Esophagus squamous epithelium (tissue), 5 donors: ENCODE data around the gene DSCAML1. TPM values are rescaled to one million over a fixed set of nuclear protein-coding genes. Genes with fewer than 3 reads are reported as not detected.

Experiments used
- DNase-seq: peaks from one replicate; lab custom pipeline; 2025; lab: John Stamatoyannopoulos, UW
- H3K27ac ChIP-seq, 4 donors: fragments of 200-600 bp; sonication (generic); one replicate each; pipeline ENCODE4 v1.5.1; 2016 to 2019; ENCODE audit warnings: mild to moderate bottlenecking in 1 of 4
- H3K27me3 ChIP-seq, 4 donors: fragments of 200-600 bp; sonication (generic); 1 replicate in 3 of 4; 2 replicates in 1 of 4; pipeline versions ENCODE4 v1.5.1 to v1.6.0; 2017 to 2021; ENCODE audit warnings: antibody characterized with exemption in 1 of 4
- H3K36me3 ChIP-seq, 3 donors: fragments of 200-600 bp; sonication (generic); one replicate each; pipeline ENCODE4 v1.5.1; 2016 to 2019
- H3K4me1 ChIP-seq, 3 donors: fragments of 200-600 bp; sonication (generic); one replicate each; pipeline ENCODE4 v1.5.1; 2017 to 2019
- H3K4me3 ChIP-seq, 4 donors: fragments of 200-600 bp; sonication (generic); 1 replicate in 3 of 4; 2 replicates in 1 of 4; pipeline ENCODE4 v1.5.1; 2016 to 2019; ENCODE audit warnings: mild to moderate bottlenecking in 2 of 4, moderate library complexity in 1 of 4
- H3K9me3 ChIP-seq, 3 donors: fragments of 200-600 bp; sonication (generic); one replicate each; pipeline ENCODE4 v1.5.1; 2016 to 2019
- POLR2A ChIP-seq, 4 donors: fragments of 450-650 bp; IDR thresholded peaks; one replicate each; pipeline ENCODE4 v1.6.1; 2017; ENCODE audit warnings: antibody characterized with exemption in 4 of 4, mild to moderate bottlenecking in 4 of 4, moderate library complexity in 3 of 4
- WGBS, 2 donors: methylation state at CpG; one replicate each; pipeline ENCODE4 v1.1.5; 2018; 5-methylcytosine and 5-hydroxymethylcytosine counted together
- intact Hi-C: fragments of 100-400 bp; cut with DNase I; formaldehyde crosslinking; loops from one replicate; pipeline ENCODE4 v1.15.0; 2022
- total RNA-seq, 4 donors: library from RNA; depleted of rRNA; stranded (reverse); fragments of >200 nt; gene quantifications; one replicate each; pipeline ENCODE4 v1.1.0, GENCODE V29; 2016
- TF ChIP-seq, protein P1 (sequence below), 6 experiments: fragments of 450-650 bp in 4 of 6; fragments of 200-600 bp in 2 of 6; sonication (generic) in 2 of 6; IDR thresholded peaks; one replicate each; pipeline ENCODE4 v1.5.1; 2016 to 2019; ENCODE audit warnings: antibody characterized with exemption in 6 of 6, mild to moderate bottlenecking in 4 of 6, moderate library complexity in 4 of 6
- donor health status: DM: yes; HTN: yes; CAD: no.

Gene DSCAML1
- total RNA-seq, 4 donors from 2014 or later = 0.04 to 0.19 TPM; not detected in 2

DNA sequence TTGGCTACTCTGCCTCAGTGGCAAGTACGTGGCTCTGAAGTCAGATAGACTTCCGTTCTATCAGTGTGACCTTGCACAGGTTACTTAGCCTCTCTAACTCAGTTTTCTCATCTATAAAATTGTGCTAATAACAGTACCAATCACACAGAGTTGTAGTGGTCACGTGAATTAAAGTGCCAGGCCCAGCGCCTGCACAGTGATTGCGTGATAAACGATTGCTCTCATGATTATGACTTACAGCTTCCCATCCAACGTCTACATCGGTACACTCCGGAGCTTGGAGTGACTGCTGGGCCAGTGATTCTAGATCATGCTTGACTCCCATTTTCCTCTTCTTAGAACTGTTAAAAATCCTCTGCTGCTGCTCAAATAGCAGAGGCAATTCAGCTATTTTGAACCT is 247.6 kb downstream of the DSCAML1 start:
- WGBS, 2 donors = 88 to 89% methylated on average over 9 of the region's 9 CpGs
- DNase-seq = no peak
- Histone ChIP-seq H3K4me3 (no peak overlapping the region), H3K36me3 (no peaks in the 10 kb centered on the region), H3K27me3 (peaks cover 0 to 43% (median 0%) of the 10 kb centered on the region in 4 donors), H3K9me3 (no peaks in the 10 kb centered on the region), H3K27ac (no peak overlapping the region), H3K4me1 (no peaks in the 10 kb centered on the region)
- TF ChIP-seq POLR2A (IDR thresholded peaks at IDR 0.05) = no peak
- TF ChIP-seq, protein P1, sequence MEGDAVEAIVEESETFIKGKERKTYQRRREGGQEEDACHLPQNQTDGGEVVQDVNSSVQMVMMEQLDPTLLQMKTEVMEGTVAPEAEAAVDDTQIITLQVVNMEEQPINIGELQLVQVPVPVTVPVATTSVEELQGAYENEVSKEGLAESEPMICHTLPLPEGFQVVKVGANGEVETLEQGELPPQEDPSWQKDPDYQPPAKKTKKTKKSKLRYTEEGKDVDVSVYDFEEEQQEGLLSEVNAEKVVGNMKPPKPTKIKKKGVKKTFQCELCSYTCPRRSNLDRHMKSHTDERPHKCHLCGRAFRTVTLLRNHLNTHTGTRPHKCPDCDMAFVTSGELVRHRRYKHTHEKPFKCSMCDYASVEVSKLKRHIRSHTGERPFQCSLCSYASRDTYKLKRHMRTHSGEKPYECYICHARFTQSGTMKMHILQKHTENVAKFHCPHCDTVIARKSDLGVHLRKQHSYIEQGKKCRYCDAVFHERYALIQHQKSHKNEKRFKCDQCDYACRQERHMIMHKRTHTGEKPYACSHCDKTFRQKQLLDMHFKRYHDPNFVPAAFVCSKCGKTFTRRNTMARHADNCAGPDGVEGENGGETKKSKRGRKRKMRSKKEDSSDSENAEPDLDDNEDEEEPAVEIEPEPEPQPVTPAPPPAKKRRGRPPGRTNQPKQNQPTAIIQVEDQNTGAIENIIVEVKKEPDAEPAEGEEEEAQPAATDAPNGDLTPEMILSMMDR (IDR thresholded peaks at IDR 0.05) = no peak
- intact Hi-C loops = no loop called here

DNA sequence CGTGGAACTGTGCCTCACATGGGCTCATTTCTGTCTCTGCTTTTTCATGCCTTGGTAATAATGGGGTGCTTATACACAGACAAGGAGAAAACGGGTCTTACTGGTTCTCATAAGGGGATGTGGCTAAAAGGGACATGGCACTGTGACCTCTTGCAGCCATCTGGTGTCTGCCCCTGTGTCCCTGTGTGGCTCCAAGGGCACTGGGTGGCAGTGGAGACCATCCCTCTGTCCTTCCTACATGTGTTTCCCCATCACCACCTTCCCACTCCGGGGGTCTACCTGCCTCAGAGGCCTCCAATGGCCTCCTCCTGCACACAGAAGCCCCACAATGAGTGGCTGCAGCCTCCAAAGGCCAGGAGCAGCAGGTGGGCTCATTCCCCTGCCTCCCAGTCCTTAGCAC is 248.1 kb downstream of the DSCAML1 start:
- H3K4me1 ChIP-seq = no peaks in the 10 kb centered on the region
- H3K9me3 ChIP-seq = no peaks in the 10 kb centered on the region
- WGBS, 2 donors = 33 to 51% methylated on average over 2 to 3 of the region's 3 CpGs
- H3K4me3 ChIP-seq = no peak overlapping the region
- H3K27ac ChIP-seq = no peak overlapping the region
- peaks cover 0 to 43% (median 0%) of the 10 kb centered on the region in 4 donors for H3K27me3 ChIP-seq
- H3K36me3 ChIP-seq = no peaks in the 10 kb centered on the region
- intact Hi-C loops = no loop called here
- TF ChIP-seq, protein P1 (IDR thresholded peaks at IDR 0.05) = no peak
- TF ChIP-seq POLR2A (IDR thresholded peaks at IDR 0.05) = no peak
- no peak for DNase-seq

DNA sequence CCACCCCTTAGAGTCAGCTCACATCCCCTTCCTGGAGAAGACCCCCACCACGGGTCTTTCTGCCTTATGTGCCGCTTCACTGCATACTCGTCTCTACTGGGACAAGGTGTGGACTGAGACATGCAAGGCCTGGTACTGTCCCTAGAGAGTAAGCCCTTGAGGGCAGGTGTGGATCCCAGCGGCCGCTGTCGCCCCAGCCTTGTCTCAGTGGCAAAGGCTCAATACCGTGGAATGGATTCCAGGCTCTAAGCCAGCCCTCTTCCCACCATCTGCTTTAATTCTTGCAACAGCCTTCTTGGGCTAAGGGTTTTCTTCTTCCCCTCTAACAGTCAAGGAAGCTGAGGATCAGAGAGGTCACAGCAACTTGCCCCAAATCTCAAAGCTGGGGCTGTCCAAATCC is 249.1 kb downstream of the DSCAML1 start:
- Histone ChIP-seq H3K4me1 (no peaks in the 10 kb centered on the region), H3K27ac (no peak overlapping the region), H3K36me3 (no peaks in the 10 kb centered on the region), H3K27me3 (peaks cover 0 to 43% (median 0%) of the 10 kb centered on the region in 4 donors), H3K9me3 (no peaks in the 10 kb centered on the region), H3K4me3 (no peak overlapping the region)
- TF ChIP-seq POLR2A (IDR thresholded peaks at IDR 0.05) = no peak
- TF ChIP-seq, protein P1 (IDR thresholded peaks at IDR 0.05) = no peak
- intact Hi-C loops = no loop called here
- 57 to 87% methylated on average over 1 to 3 of the region's 7 CpGs for WGBS, 2 donors
- no peak for DNase-seq

DNA sequence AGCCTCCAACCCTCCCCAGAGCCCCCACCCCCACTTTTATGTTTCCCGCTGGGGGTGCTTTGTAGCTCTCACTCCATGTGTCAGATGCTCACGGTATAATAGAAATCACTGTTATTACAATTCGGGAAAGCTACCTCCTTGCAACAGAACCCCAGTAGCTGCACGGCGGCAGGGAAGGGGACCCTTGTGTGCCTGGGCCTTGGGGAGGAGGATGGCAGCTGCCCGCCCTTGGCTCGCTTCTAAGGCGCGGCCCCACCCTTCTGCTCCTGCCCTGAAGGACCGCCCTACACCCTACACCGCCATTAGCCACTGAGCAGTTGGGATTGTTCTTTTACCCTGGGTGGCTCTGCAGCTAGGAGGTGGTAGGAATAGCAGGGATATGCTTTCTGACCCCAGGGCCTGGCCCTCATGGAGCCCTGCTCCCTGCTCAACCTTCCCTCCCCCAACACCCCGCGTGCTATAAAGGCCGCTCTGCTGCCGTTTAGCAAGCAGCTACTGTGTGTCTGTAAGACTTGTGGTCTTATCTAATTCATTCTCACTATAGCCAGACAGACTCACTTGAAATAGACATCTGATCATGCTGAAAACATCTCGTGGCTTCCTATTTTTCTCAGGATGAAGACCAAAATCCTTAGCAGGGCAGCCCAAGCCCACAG is 249.7 kb downstream of the DSCAML1 start:
- no peak for TF ChIP-seq POLR2A (IDR thresholded peaks at IDR 0.05)
- TF ChIP-seq, protein P1 (IDR thresholded peaks at IDR 0.05) = no peak
- Histone ChIP-seq H3K4me3 (no peak overlapping the region), H3K27ac (no peak overlapping the region), H3K36me3 (no peaks in the 10 kb centered on the region), H3K27me3 (peaks cover 0 to 38% (median 0%) of the 10 kb centered on the region in 4 donors), H3K9me3 (no peaks in the 10 kb centered on the region), H3K4me1 (no peaks in the 10 kb centered on the region)
- intact Hi-C loops = no loop called here
- WGBS, 2 donors = 60 to 66% methylated on average over 7 to 11 of the region's 16 CpGs
- no peak for DNase-seq

DNA sequence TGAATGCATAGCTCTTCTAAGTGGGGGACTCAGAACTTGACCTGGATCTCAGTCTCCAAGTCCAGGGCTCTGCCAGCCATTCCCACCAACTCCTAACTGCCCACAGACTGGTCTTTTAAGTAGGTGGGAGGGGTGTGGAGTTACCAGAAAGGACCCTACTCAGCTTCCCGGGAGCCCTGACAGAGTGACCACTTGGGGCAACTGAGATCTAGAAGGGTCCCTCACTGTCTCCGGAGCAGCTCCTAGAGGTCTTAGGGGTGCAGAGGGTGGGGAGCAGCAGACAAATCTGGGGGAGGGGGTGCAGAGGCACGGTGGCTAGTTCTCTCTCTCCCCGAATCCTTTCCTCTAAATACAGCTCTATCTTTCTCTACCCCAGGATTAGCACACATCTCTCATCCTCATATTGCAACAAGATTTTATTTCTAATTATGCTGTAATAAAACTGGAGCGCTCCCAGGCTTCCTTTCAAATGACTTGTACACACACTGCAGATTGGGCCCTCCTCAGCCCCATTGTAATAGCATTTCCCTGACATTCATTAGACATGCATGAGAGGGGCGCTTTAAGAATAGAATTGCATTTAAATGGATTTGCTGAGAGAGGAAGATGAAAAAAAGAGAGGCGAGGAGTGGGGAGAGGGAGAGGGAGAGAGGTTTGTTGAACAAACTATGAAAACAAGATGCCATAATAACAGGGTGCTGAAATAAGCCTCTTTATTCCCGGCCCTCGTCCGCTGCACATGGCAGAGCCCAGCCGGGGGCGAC is 250.4 kb downstream of the DSCAML1 start:
- DNase-seq = no peak
- H3K4me1 ChIP-seq = no peaks in the 10 kb centered on the region
- no peak overlapping the region for H3K27ac ChIP-seq
- no peaks in the 10 kb centered on the region for H3K9me3 ChIP-seq
- H3K4me3 ChIP-seq = no peak overlapping the region
- no peaks in the 10 kb centered on the region for H3K36me3 ChIP-seq
- WGBS, 2 donors = 51 to 76% methylated on average over 11 to 12 of the region's 12 CpGs
- peaks cover 0 to 33% (median 0%) of the 10 kb centered on the region in 4 donors for H3K27me3 ChIP-seq
- intact Hi-C loops = no loop called here
- TF ChIP-seq, protein P1 (IDR thresholded peaks at IDR 0.05) = no peak
- no peak for TF ChIP-seq POLR2A (IDR thresholded peaks at IDR 0.05)
